ENCODE results near the gene SERPINE2.
A peak's percentile ranks its signal among the peaks of the same experiment; 100 is the strongest.

SERPINE2 gene

GRCh38 chr2:224039080-224039769 is at the start of gene SERPINE2:
TSS of gene SERPINE2 (minus strand) at chr2:224039286. CDS start at chr2:224001900, 37,386 bp downstream.
- H3K4me3 ChIP-seq (ENCODE audit: low read length) = peak within 1 kb of the TSS; percentile 88
- peak; percentile 79 for DNase-seq (ENCODE audit: low read depth)
- TF ChIP-seq CTCF (conservative IDR thresholded peaks at IDR 0.05; ENCODE audit: low read length) = peak; percentile 57

- TF ChIP-seq CTCF (conservative IDR thresholded peaks at IDR 0.05; ENCODE audit: low read length) = no peak
- H3K4me3 ChIP-seq (ENCODE audit: low read length) = no peak overlapping the region
- DNase-seq (ENCODE audit: low read depth) = peak; percentile 97
Measured at GRCh38 chr2:224086226-224086914, 47.3 kb upstream of the SERPINE2 start.

- H3K4me3 ChIP-seq (ENCODE audit: low read length) = no peak overlapping the region
- no peak for TF ChIP-seq CTCF (conservative IDR thresholded peaks at IDR 0.05; ENCODE audit: low read length)
- DNase-seq (ENCODE audit: low read depth) = peak; percentile 15
Measured at GRCh38 chr2:224085811-224086210, 46.7 kb upstream of the SERPINE2 start.

- TF ChIP-seq CTCF (conservative IDR thresholded peaks at IDR 0.05; ENCODE audit: low read length) = no peak
- peak; percentile 69 for DNase-seq (ENCODE audit: low read depth)
- no peak overlapping the region for H3K4me3 ChIP-seq (ENCODE audit: low read length)
Measured at GRCh38 chr2:224085246-224085645, 46.2 kb upstream of the SERPINE2 start.

GRCh38 chr2:224084266-224084892 is 45.3 kb upstream of the SERPINE2 start:
- no peak for DNase-seq (ENCODE audit: low read depth)
- no peak for TF ChIP-seq CTCF (conservative IDR thresholded peaks at IDR 0.05; ENCODE audit: low read length)
- no peak overlapping the region for H3K4me3 ChIP-seq (ENCODE audit: low read length)

- H3K4me3 ChIP-seq (ENCODE audit: low read length) = no peak overlapping the region
- no peak for DNase-seq (ENCODE audit: low read depth)
- TF ChIP-seq CTCF (conservative IDR thresholded peaks at IDR 0.05; ENCODE audit: low read length) = no peak
Measured at GRCh38 chr2:224083638-224084037, 44.6 kb upstream of the SERPINE2 start.

All from AG10803 (cell line).